Liver (tissue), 9 donors: ENCODE data around the gene CD36. TPM values are rescaled to one million over a fixed set of nuclear protein-coding genes. Genes with fewer than 3 reads are reported as not detected.

Experiments
- DNase-seq: peaks from one replicate; pipeline ENCODE4 v3.0.0-alpha.2; 2017; ENCODE audit warnings: low spot score
- H3K27ac ChIP-seq, 2 donors: one replicate each; pipeline ENCODE4 v1.7.0; 2013; ENCODE audit warnings: inconsistent platforms in 2 of 2, low read length in 2 of 2, control low read depth in 1 of 2, low read depth in 1 of 2, mild to moderate bottlenecking in 1 of 2
- H3K27me3 ChIP-seq, 4 donors: one replicate each; pipeline versions ENCODE4 v1.6.1 to v1.7.0; 2013; ENCODE audit warnings: low read length in 3 of 4, inconsistent platforms in 1 of 4, mild to moderate bottlenecking in 1 of 4, moderate library complexity in 1 of 4; ENCODE audit not compliant: control insufficient read depth in 4 of 4, insufficient read depth in 4 of 4
- H3K36me3 ChIP-seq, 4 donors: one replicate each; pipeline versions ENCODE4 v1.6.1 to v1.7.0; 2013; ENCODE audit warnings: low read length in 3 of 4, mild to moderate bottlenecking in 3 of 4, low read depth in 1 of 4, moderate library complexity in 1 of 4; ENCODE audit not compliant: control insufficient read depth in 4 of 4, insufficient read depth in 3 of 4
- H3K4me1 ChIP-seq, 4 donors: one replicate each; pipeline versions ENCODE4 v1.6.1 to v1.7.0; 2013; ENCODE audit warnings: low read length in 3 of 4, mild to moderate bottlenecking in 3 of 4, moderate library complexity in 1 of 4; ENCODE audit not compliant: control insufficient read depth in 4 of 4, insufficient read depth in 4 of 4
- H3K4me3 ChIP-seq, 3 donors: one replicate each; pipeline versions ENCODE4 v1.6.1 to v1.7.0; 2013; ENCODE audit warnings: low read length in 3 of 3, control low read depth in 1 of 3, low read depth in 1 of 3, mild to moderate bottlenecking in 1 of 3
- H3K9ac ChIP-seq, 2 donors: one replicate each; pipeline ENCODE4 v1.7.0; 2013; ENCODE audit warnings: low read length in 2 of 2, mild to moderate bottlenecking in 2 of 2, moderate library complexity in 2 of 2, control low read depth in 1 of 2, low read depth in 1 of 2
- H3K9me3 ChIP-seq, 4 donors: one replicate each; pipeline versions ENCODE4 v1.6.1 to v1.7.0; 2013; ENCODE audit warnings: low read length in 3 of 4; ENCODE audit not compliant: control insufficient read depth in 4 of 4
- EGR1 ChIP-seq, 2 donors: IDR thresholded peaks; 2 replicates each; pipeline ENCODE4 v1.6.1; 2016 to 2018; ENCODE audit warnings: antibody characterized with exemption in 2 of 2, low read depth in 2 of 2
- FOXA1 ChIP-seq: IDR thresholded peaks from 2 replicates; pipeline ENCODE4 v1.6.1; 2016; ENCODE audit warnings: antibody characterized with exemption
- FOXA2 ChIP-seq: IDR thresholded peaks from 2 replicates; pipeline ENCODE4 v1.6.1; 2016; ENCODE audit warnings: antibody characterized with exemption
- GABPA ChIP-seq, 2 donors: IDR thresholded peaks in 1 of 2; conservative IDR thresholded peaks in 1 of 2; 2 replicates each; pipeline ENCODE4 v1.6.1; 2016; ENCODE audit warnings: antibody characterized with exemption in 2 of 2, mild to moderate bottlenecking in 1 of 2, moderate library complexity in 1 of 2
- HNF4A ChIP-seq, 2 donors: conservative IDR thresholded peaks; 2 replicates each; pipeline ENCODE4 v1.6.1; 2016; ENCODE audit warnings: antibody characterized with exemption in 2 of 2, mild to moderate bottlenecking in 2 of 2
- HNF4G ChIP-seq: IDR thresholded peaks from 2 replicates; pipeline ENCODE4 v1.6.1; 2016; ENCODE audit warnings: antibody characterized with exemption
- JUND ChIP-seq, 2 donors: IDR thresholded peaks; 2 replicates each; pipeline ENCODE4 v1.6.1; 2016; ENCODE audit warnings: antibody characterized with exemption in 2 of 2
- RAD21 ChIP-seq, 2 donors: IDR thresholded peaks; 2 replicates each; pipeline ENCODE4 v1.6.1; 2016; ENCODE audit warnings: antibody characterized with exemption in 2 of 2, mild to moderate bottlenecking in 2 of 2
- RXRA ChIP-seq, 2 donors: IDR thresholded peaks; 2 replicates each; pipeline ENCODE4 v1.6.1; 2017 to 2018; ENCODE audit warnings: antibody characterized with exemption in 2 of 2, mild to moderate bottlenecking in 1 of 2
- TAF1 ChIP-seq: conservative IDR thresholded peaks from 2 replicates; pipeline ENCODE4 v1.6.1; 2016; ENCODE audit warnings: antibody characterized with exemption, mild to moderate bottlenecking
- YY1 ChIP-seq: IDR thresholded peaks from 2 replicates; pipeline ENCODE4 v1.6.1; 2016; ENCODE audit warnings: antibody characterized with exemption, mild to moderate bottlenecking
- WGBS: extraction: QIAGEN DNeasy Blood & Tissue Kit; methylation state at CpG from one replicate; pipeline ENCODE4 v1.1.7; 2013; 5-methylcytosine and 5-hydroxymethylcytosine counted together
- polyA plus RNA-seq, 2 donors: library from polyadenylated mRNA; stranded (reverse) in 1 of 2; unstranded in 1 of 2; fragments of 200-250 nt in 1 of 2; fragments of >200 nt in 1 of 2; fragmentation: Nextera tagmentation in 1 of 2; extraction: Ambion mirVana in 1 of 2; gene quantifications; one replicate each; pipeline versions ENCODE4 v1.2.1 to v1.2.3, GENCODE V29; 2013 to 2015
- total RNA-seq, 2 donors: library from RNA; depleted of rRNA; stranded (reverse); fragments of >200 nt; gene quantifications; one replicate each; pipeline ENCODE4 v1.2.3, GENCODE V29; 2014
- TF ChIP-seq, protein P1 (sequence below): fragments of 150-350 bp; IDR thresholded peaks from 2 replicates; pipeline ENCODE4 v1.5.1; 2017; ENCODE audit warnings: improper control_type of control experiment, low read depth, low read length; ENCODE audit not compliant: missing input control
- TF ChIP-seq, protein P2 (sequence below): IDR thresholded peaks from 2 replicates; pipeline ENCODE4 v1.6.1; 2016; ENCODE audit warnings: antibody characterized with exemption
- TF ChIP-seq, protein P3 (sequence below): IDR thresholded peaks from 2 replicates; pipeline ENCODE4 v1.6.1; 2016; ENCODE audit warnings: antibody characterized with exemption
- TF ChIP-seq, protein P4 (sequence below): IDR thresholded peaks from 2 replicates; pipeline ENCODE4 v1.6.1; 2016; ENCODE audit warnings: antibody characterized with exemption
- TF ChIP-seq, protein P5 (sequence below): IDR thresholded peaks from 2 replicates; pipeline ENCODE4 v1.6.1; 2016; ENCODE audit warnings: antibody characterized with exemption, mild to moderate bottlenecking
- donor health status: healthy.
- donor health status: healthy.
- donor health status: healthy.
- donor health status: healthy.
- donor health status: healthy.

Gene CD36
- total and polyA plus RNA-seq, 4 donors: 21.6 to 597 (median 54.5) TPM

DNA sequence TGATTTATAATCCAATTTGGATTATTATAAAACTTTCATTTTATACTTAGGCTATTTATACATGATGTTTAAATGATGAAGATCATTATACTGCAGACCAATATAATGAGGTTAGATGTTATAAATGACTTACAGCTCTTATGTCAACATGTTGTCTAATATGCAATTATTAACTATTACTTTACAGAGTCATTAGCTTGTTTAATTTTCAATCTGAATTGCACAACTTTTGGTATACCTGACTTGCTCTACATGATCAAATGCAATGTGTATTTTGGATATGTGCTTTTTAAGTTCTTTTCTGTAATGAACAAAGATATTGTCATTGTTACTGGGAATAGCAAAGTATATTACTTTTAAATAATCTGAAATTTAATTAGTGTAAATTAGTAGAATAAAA, 569 bp downstream of the CD36 start:
- no peak overlapping the region for H3K9ac ChIP-seq
- no peak for DNase-seq
- TF ChIP-seq JUND (IDR thresholded peaks at IDR 0.05) (no peak), FOXA1 (no peak), FOXA2 (no peak), TAF1 (no peak), YY1 (no peak), RAD21 (IDR thresholded peaks at IDR 0.05) (no peak), EGR1 (IDR thresholded peaks at IDR 0.05; ENCODE audit: low read depth in 2 of 2) (no peak), RXRA (IDR thresholded peaks at IDR 0.05) (no peak), GABPA (IDR thresholded peaks at IDR 0.05 in 1 of 2, conservative IDR thresholded peaks at IDR 0.05 in 1 of 2) (no peak), HNF4G (no peak)
- TF ChIP-seq, protein P1, sequence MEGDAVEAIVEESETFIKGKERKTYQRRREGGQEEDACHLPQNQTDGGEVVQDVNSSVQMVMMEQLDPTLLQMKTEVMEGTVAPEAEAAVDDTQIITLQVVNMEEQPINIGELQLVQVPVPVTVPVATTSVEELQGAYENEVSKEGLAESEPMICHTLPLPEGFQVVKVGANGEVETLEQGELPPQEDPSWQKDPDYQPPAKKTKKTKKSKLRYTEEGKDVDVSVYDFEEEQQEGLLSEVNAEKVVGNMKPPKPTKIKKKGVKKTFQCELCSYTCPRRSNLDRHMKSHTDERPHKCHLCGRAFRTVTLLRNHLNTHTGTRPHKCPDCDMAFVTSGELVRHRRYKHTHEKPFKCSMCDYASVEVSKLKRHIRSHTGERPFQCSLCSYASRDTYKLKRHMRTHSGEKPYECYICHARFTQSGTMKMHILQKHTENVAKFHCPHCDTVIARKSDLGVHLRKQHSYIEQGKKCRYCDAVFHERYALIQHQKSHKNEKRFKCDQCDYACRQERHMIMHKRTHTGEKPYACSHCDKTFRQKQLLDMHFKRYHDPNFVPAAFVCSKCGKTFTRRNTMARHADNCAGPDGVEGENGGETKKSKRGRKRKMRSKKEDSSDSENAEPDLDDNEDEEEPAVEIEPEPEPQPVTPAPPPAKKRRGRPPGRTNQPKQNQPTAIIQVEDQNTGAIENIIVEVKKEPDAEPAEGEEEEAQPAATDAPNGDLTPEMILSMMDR: no peak
- TF ChIP-seq, protein P2, sequence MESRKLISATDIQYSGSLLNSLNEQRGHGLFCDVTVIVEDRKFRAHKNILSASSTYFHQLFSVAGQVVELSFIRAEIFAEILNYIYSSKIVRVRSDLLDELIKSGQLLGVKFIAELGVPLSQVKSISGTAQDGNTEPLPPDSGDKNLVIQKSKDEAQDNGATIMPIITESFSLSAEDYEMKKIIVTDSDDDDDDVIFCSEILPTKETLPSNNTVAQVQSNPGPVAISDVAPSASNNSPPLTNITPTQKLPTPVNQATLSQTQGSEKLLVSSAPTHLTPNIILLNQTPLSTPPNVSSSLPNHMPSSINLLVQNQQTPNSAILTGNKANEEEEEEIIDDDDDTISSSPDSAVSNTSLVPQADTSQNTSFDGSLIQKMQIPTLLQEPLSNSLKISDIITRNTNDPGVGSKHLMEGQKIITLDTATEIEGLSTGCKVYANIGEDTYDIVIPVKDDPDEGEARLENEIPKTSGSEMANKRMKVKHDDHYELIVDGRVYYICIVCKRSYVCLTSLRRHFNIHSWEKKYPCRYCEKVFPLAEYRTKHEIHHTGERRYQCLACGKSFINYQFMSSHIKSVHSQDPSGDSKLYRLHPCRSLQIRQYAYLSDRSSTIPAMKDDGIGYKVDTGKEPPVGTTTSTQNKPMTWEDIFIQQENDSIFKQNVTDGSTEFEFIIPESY: no peak
- TF ChIP-seq, protein P3, sequence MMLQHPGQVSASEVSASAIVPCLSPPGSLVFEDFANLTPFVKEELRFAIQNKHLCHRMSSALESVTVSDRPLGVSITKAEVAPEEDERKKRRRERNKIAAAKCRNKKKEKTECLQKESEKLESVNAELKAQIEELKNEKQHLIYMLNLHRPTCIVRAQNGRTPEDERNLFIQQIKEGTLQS: no peak
- H3K27me3 ChIP-seq: no peaks in the 10 kb centered on the region
- H3K4me1 ChIP-seq: peaks cover 0 to 18% (median 4%) of the 10 kb centered on the region in 4 donors
- no peaks in the 10 kb centered on the region for H3K36me3 ChIP-seq
- H3K9me3 ChIP-seq: no peaks in the 10 kb centered on the region
- H3K27ac ChIP-seq: no peak overlapping the region
- no peak overlapping the region for H3K4me3 ChIP-seq

DNA sequence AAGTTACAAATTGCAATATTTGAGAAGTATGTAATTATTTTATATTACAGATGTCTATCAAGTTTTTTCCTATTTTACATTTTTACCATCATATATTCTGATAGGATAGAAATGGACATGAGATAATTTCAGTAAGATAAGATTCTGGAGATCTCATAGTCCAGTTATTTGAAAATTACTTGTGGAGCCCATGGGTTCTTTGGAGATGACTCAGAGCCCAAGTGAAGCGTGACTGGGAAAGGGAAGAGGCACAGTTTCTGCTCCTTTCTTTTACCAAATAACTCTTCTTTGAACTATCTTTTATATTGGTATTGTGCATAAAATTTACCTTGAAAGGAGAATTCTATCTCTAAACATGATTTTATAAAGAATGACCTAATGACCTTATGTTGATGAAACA, 2.4 kb downstream of the CD36 start:
- WGBS: 79% methylated on average over 1 of the region's 1 CpG
- H3K4me3 ChIP-seq: no peak overlapping the region
- H3K9me3 ChIP-seq: no peaks in the 10 kb centered on the region
- DNase-seq: no peak
- H3K27me3 ChIP-seq: no peaks in the 10 kb centered on the region
- TF ChIP-seq TAF1 (no peak), RAD21 (IDR thresholded peaks at IDR 0.05) (no peak), JUND (IDR thresholded peaks at IDR 0.05) (no peak), HNF4G (no peak)
- no peaks in the 10 kb centered on the region for H3K36me3 ChIP-seq
- no peak overlapping the region for H3K27ac ChIP-seq
- H3K9ac ChIP-seq: no peak overlapping the region
- peaks cover 0 to 7% (median 2%) of the 10 kb centered on the region in 4 donors for H3K4me1 ChIP-seq

DNA sequence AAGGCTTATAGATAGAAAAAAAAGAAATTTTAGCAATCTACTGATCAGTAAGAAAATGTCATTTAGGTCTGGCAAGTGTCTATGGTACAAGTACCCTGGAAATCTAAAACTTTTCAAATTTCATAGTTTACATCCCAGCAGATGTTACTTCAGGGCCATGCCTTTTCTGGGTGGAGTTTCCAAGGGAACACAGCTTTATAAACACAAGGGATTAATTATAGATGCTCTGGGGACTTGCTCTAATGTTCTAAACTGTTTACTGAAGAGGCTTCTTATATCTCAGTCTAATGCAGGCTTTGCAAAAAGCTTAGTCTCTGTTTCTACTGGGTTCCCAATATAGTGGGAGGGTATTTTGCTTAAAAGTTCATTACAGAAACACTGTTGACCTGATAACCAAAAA, 3.1 kb downstream of the CD36 start:
- H3K27me3 ChIP-seq: no peaks in the 10 kb centered on the region
- no peaks in the 10 kb centered on the region for H3K36me3 ChIP-seq
- no peak overlapping the region for H3K9ac ChIP-seq
- H3K9me3 ChIP-seq: no peaks in the 10 kb centered on the region
- DNase-seq: no peak
- no peak overlapping the region for H3K27ac ChIP-seq
- no peak overlapping the region for H3K4me3 ChIP-seq
- H3K4me1 ChIP-seq: peaks cover 0 to 7% (median 2%) of the 10 kb centered on the region in 4 donors
- TF ChIP-seq, protein P4, sequence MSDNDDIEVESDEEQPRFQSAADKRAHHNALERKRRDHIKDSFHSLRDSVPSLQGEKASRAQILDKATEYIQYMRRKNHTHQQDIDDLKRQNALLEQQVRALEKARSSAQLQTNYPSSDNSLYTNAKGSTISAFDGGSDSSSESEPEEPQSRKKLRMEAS: no peak
- TF ChIP-seq EGR1 (IDR thresholded peaks at IDR 0.05; ENCODE audit: low read depth in 2 of 2) (no peak), HNF4A (conservative IDR thresholded peaks at IDR 0.05) (no peak), RXRA (IDR thresholded peaks at IDR 0.05) (no peak), GABPA (IDR thresholded peaks at IDR 0.05 in 1 of 2, conservative IDR thresholded peaks at IDR 0.05 in 1 of 2) (no peak), JUND (IDR thresholded peaks at IDR 0.05) (no peak), FOXA1 (no peak), TAF1 (no peak)
- TF ChIP-seq, protein P2: no peak
- TF ChIP-seq, protein P5, sequence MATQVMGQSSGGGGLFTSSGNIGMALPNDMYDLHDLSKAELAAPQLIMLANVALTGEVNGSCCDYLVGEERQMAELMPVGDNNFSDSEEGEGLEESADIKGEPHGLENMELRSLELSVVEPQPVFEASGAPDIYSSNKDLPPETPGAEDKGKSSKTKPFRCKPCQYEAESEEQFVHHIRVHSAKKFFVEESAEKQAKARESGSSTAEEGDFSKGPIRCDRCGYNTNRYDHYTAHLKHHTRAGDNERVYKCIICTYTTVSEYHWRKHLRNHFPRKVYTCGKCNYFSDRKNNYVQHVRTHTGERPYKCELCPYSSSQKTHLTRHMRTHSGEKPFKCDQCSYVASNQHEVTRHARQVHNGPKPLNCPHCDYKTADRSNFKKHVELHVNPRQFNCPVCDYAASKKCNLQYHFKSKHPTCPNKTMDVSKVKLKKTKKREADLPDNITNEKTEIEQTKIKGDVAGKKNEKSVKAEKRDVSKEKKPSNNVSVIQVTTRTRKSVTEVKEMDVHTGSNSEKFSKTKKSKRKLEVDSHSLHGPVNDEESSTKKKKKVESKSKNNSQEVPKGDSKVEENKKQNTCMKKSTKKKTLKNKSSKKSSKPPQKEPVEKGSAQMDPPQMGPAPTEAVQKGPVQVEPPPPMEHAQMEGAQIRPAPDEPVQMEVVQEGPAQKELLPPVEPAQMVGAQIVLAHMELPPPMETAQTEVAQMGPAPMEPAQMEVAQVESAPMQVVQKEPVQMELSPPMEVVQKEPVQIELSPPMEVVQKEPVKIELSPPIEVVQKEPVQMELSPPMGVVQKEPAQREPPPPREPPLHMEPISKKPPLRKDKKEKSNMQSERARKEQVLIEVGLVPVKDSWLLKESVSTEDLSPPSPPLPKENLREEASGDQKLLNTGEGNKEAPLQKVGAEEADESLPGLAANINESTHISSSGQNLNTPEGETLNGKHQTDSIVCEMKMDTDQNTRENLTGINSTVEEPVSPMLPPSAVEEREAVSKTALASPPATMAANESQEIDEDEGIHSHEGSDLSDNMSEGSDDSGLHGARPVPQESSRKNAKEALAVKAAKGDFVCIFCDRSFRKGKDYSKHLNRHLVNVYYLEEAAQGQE: no peak
